Measurements from ENCODE around the gene CTTNBP2NL.
A peak's percentile ranks its signal among the peaks of the same experiment; 100 is the strongest.
"Not testable (repeated sequence)": the region's sequence is repeated elsewhere in the genome, so short reads cannot be mapped to it uniquely, and the experiment has no call there.

The CTTNBP2NL gene

GRCh38 chr1:112466078-112466660 lies 70.2 kb downstream of the CTTNBP2NL start:
- peak; percentile 75 for TF ChIP-seq CTCF (IDR thresholded peaks at IDR 0.05)

GRCh38 chr1:112470324-112470723 lies 74.3 kb downstream of the CTTNBP2NL start:
- H3K4me1 Mint-ChIP-seq = peaks cover 12% of the 10 kb centered on the region
- H3K27me3 Mint-ChIP-seq (ENCODE audit: low read depth, poor library complexity) = peaks cover 10% of the 10 kb centered on the region
- peaks cover 18% of the 10 kb centered on the region for H3K9me3 Mint-ChIP-seq
- H3K27ac Mint-ChIP-seq; H3K36me3 Mint-ChIP-seq (ENCODE audit: low read depth); H3K4me3 Mint-ChIP-seq; DNase-seq: not testable (repeated sequence)

More at GRCh38 chr1:112466078-112466660, 70.2 kb downstream of the CTTNBP2NL start:
- DNase-seq = peak; percentile 94
- Mint-ChIP-seq H3K27me3 (ENCODE audit: low read depth, poor library complexity) (peaks cover 12% of the 10 kb centered on the region), H3K4me1 (peaks cover 25% of the 10 kb centered on the region), H3K4me3 (peak overlapping the region; percentile 63), H3K27ac (no peak overlapping the region), H3K36me3 (ENCODE audit: low read depth) (peaks cover 4% of the 10 kb centered on the region), H3K9me3 (no peaks in the 10 kb centered on the region)

- H3K27ac Mint-ChIP-seq = no peak overlapping the region
- H3K9me3 Mint-ChIP-seq = peaks cover 23% of the 10 kb centered on the region
- H3K4me3 Mint-ChIP-seq = no peak overlapping the region
- H3K36me3 Mint-ChIP-seq (ENCODE audit: low read depth) = no peaks in the 10 kb centered on the region
- DNase-seq = no peak
- H3K27me3 Mint-ChIP-seq (ENCODE audit: low read depth, poor library complexity) = peaks cover 8% of the 10 kb centered on the region
- no peak for TF ChIP-seq CTCF (IDR thresholded peaks at IDR 0.05)
- H3K4me1 Mint-ChIP-seq = peaks cover 6% of the 10 kb centered on the region
These were observed 75.0 kb downstream of the CTTNBP2NL start for GRCh38 chr1:112470966-112471365.

GRCh38 chr1:112472142-112472541 lies 76.1 kb downstream of the CTTNBP2NL start:
- no peak for TF ChIP-seq CTCF (IDR thresholded peaks at IDR 0.05)
- peaks cover 5% of the 10 kb centered on the region for H3K27me3 Mint-ChIP-seq (ENCODE audit: low read depth, poor library complexity)

GRCh38 chr1:112477550-112477949 lies 81.5 kb downstream of the CTTNBP2NL start:
- peaks cover 19% of the 10 kb centered on the region for H3K36me3 Mint-ChIP-seq (ENCODE audit: low read depth)
- no peak overlapping the region for H3K4me3 Mint-ChIP-seq
- no peak for DNase-seq
- H3K27ac Mint-ChIP-seq = no peak overlapping the region
- peaks cover 5% of the 10 kb centered on the region for H3K27me3 Mint-ChIP-seq (ENCODE audit: low read depth, poor library complexity)
- H3K4me1 Mint-ChIP-seq = no peaks in the 10 kb centered on the region
- H3K9me3 Mint-ChIP-seq = peaks cover 67% of the 10 kb centered on the region
- no peak for TF ChIP-seq CTCF (IDR thresholded peaks at IDR 0.05)

More at GRCh38 chr1:112472142-112472541, 76.1 kb downstream of the CTTNBP2NL start:
- H3K4me1 Mint-ChIP-seq = no peaks in the 10 kb centered on the region
- H3K9me3 Mint-ChIP-seq = peaks cover 35% of the 10 kb centered on the region
- H3K36me3 Mint-ChIP-seq (ENCODE audit: low read depth) = peaks cover 6% of the 10 kb centered on the region
- DNase-seq = no peak
- H3K4me3 Mint-ChIP-seq = no peak overlapping the region
- H3K27ac Mint-ChIP-seq = no peak overlapping the region

GRCh38 chr1:112478314-112478713 lies 82.3 kb downstream of the CTTNBP2NL start:
- H3K4me1 Mint-ChIP-seq = no peaks in the 10 kb centered on the region
- H3K36me3 Mint-ChIP-seq (ENCODE audit: low read depth) = peaks cover 19% of the 10 kb centered on the region
- peaks cover 64% of the 10 kb centered on the region for H3K9me3 Mint-ChIP-seq
- no peak for DNase-seq
- H3K27me3 Mint-ChIP-seq (ENCODE audit: low read depth, poor library complexity) = peaks cover 3% of the 10 kb centered on the region
- TF ChIP-seq CTCF (IDR thresholded peaks at IDR 0.05) = no peak
- H3K27ac Mint-ChIP-seq = no peak overlapping the region
- no peak overlapping the region for H3K4me3 Mint-ChIP-seq

- H3K27ac Mint-ChIP-seq; H3K27me3 Mint-ChIP-seq (ENCODE audit: low read depth, poor library complexity); H3K4me3 Mint-ChIP-seq; H3K9me3 Mint-ChIP-seq; H3K36me3 Mint-ChIP-seq (ENCODE audit: low read depth); DNase-seq; H3K4me1 Mint-ChIP-seq: not testable (repeated sequence)
These were observed 90.0 kb downstream of the CTTNBP2NL start for GRCh38 chr1:112486063-112486462.

GRCh38 chr1:112487686-112488085 lies 91.7 kb downstream of the CTTNBP2NL start:
- H3K9me3 Mint-ChIP-seq; H3K27ac Mint-ChIP-seq; H3K4me3 Mint-ChIP-seq; DNase-seq; H3K36me3 Mint-ChIP-seq (ENCODE audit: low read depth); H3K4me1 Mint-ChIP-seq: not testable (repeated sequence)
- peaks cover 14% of the 10 kb centered on the region for H3K27me3 Mint-ChIP-seq (ENCODE audit: low read depth, poor library complexity)

Measured in nephron progenitor cell (in vitro differentiated cells).